OCI-LY1 (cell line): ENCODE data around the gene CPSF7.

Experiments used
- H2AFZ ChIP-seq: fragments of 200-600 bp; sonication (generic), shearing (Covaris generic); 2 replicates; pipeline ENCODE4 v1.6.0; 2014; ENCODE audit warnings: antibody characterized with exemption, mild to moderate bottlenecking, low read length
- H3F3A ChIP-seq: fragments of 200-600 bp; sonication (generic), shearing (Covaris generic); 2 replicates; pipeline ENCODE4 v1.6.0; 2014; ENCODE audit warnings: mild to moderate bottlenecking, antibody characterized with exemption, low read length, moderate library complexity; ENCODE audit not compliant: insufficient read depth
- H3K27ac ChIP-seq: fragments of 200-600 bp; sonication (generic); 2 replicates; pipeline ENCODE4 v1.5.1; 2014; ENCODE audit warnings: low read length, mixed run types, mild to moderate bottlenecking, low read depth; ENCODE audit not compliant: poor library complexity, severe bottlenecking
- H3K27me3 ChIP-seq: fragments of 200-600 bp; sonication (generic); 2 replicates; pipeline ENCODE4 v1.6.0; 2014; ENCODE audit warnings: antibody characterized with exemption, mild to moderate bottlenecking, low read length, moderate library complexity; ENCODE audit not compliant: insufficient read depth
- H3K36me3 ChIP-seq: fragments of 200-600 bp; sonication (generic); 2 replicates; pipeline ENCODE4 v1.6.1; 2014; ENCODE audit warnings: mild to moderate bottlenecking, antibody characterized with exemption, low read length, moderate library complexity, mixed read lengths; ENCODE audit not compliant: insufficient read depth
- H3K4me1 ChIP-seq: fragments of 200-600 bp; sonication (generic); 2 replicates; pipeline ENCODE4 v1.5.1; 2014; ENCODE audit warnings: mild to moderate bottlenecking, low read length, moderate library complexity; ENCODE audit not compliant: insufficient read depth, severe bottlenecking
- H3K4me2 ChIP-seq: fragments of 200-600 bp; sonication (generic), shearing (Covaris generic); 2 replicates; pipeline ENCODE4 v1.6.1; 2014; ENCODE audit warnings: low read length
- H3K4me3 ChIP-seq: fragments of 200-600 bp; sonication (generic); 2 replicates; pipeline ENCODE4 v1.5.1; 2014; ENCODE audit warnings: low read length, low read depth, mild to moderate bottlenecking, mixed read lengths; ENCODE audit not compliant: poor library complexity, severe bottlenecking
- H3K79me2 ChIP-seq: fragments of 200-600 bp; shearing (Covaris generic); 2 replicates; pipeline ENCODE4 v1.6.1; 2016; ENCODE audit warnings: mixed run types, low read length, mixed read lengths; ENCODE audit not compliant: insufficient read depth
- H3K9ac ChIP-seq: fragments of 200-600 bp; sonication (generic), shearing (Covaris generic); 2 replicates; pipeline ENCODE4 v1.6.1; 2014; ENCODE audit warnings: mild to moderate bottlenecking, low read length, mixed read lengths
- H3K9me2 ChIP-seq: fragments of 200-600 bp; sonication (generic), shearing (Covaris generic); 2 replicates; pipeline ENCODE4 v1.6.1; 2014; ENCODE audit warnings: low read depth, mild to moderate bottlenecking, low read length, mixed read lengths
- H3K9me3 ChIP-seq: fragments of 200-600 bp; shearing (Covaris generic); 2 replicates; pipeline ENCODE4 v1.6.1; 2014; ENCODE audit warnings: low read length, mixed read lengths
- H4K20me1 ChIP-seq: fragments of 200-600 bp; sonication (generic), shearing (Covaris generic); 2 replicates; pipeline ENCODE4 v1.6.0; 2016; ENCODE audit warnings: mild to moderate bottlenecking, low read length; ENCODE audit not compliant: insufficient read depth
- CTCF ChIP-seq: fragments of 200-600 bp; sonication (generic), shearing (Covaris generic); IDR thresholded peaks from 2 replicates; pipeline ENCODE4 v1.5.1; 2017; ENCODE audit warnings: mild to moderate bottlenecking, antibody characterized with exemption, low read length, moderate library complexity, mixed read lengths
- EZH2 ChIP-seq: fragments of 200-600 bp; sonication (generic), shearing (Covaris generic); IDR thresholded peaks from 2 replicates; pipeline ENCODE4 v1.8.0; 2017; ENCODE audit warnings: borderline replicate concordance, mixed run types, mild to moderate bottlenecking, antibody characterized with exemption, low read length, moderate library complexity, mixed read lengths

The CPSF7 gene

GRCh38 chr11:61380884-61381283, 48.9 kb downstream of the CPSF7 start:
- Histone ChIP-seq H3K4me1 (peaks cover 6% of the 10 kb centered on the region), H3K36me3 (peaks cover 7% of the 10 kb centered on the region; the same call in 1 of the 2 replicates), H2AFZ (no peak overlapping the region), H3K79me2 (no peaks in the 10 kb centered on the region), H3K9me3 (no peaks in the 10 kb centered on the region), H3K4me3 (no peak overlapping the region), H3K9me2 (no peaks in the 10 kb centered on the region), H4K20me1 (no peaks in the 10 kb centered on the region), H3K4me2 (no peak overlapping the region), H3K27ac (no peak overlapping the region), H3F3A (no peaks in the 10 kb centered on the region), H3K9ac (no peak overlapping the region), H3K27me3 (no peaks in the 10 kb centered on the region)
- TF ChIP-seq EZH2 (no peak), CTCF (no peak)

- Histone ChIP-seq H3K4me3 (no peak overlapping the region), H3K27me3 (no peaks in the 10 kb centered on the region), H3K79me2 (no peaks in the 10 kb centered on the region), H3F3A (no peaks in the 10 kb centered on the region), H3K9me3 (no peaks in the 10 kb centered on the region; the same call in 1 of the 2 replicates), H3K4me2 (no peak overlapping the region), H3K9me2 (no peaks in the 10 kb centered on the region), H3K36me3 (peaks cover 27% of the 10 kb centered on the region), H3K27ac (no peak overlapping the region), H3K9ac (no peak overlapping the region), H2AFZ (no peak overlapping the region), H3K4me1 (no peaks in the 10 kb centered on the region), H4K20me1 (no peaks in the 10 kb centered on the region)
- TF ChIP-seq CTCF (no peak), EZH2 (no peak)
Measured at GRCh38 chr11:61378713-61379313, 51.0 kb downstream of the CPSF7 start.

- Histone ChIP-seq H3K9me3 (peaks cover 2% of the 10 kb centered on the region; the same call in 1 of the 2 replicates), H3K27me3 (no peaks in the 10 kb centered on the region), H3K4me1 (no peaks in the 10 kb centered on the region), H3K27ac (no peak overlapping the region), H3K36me3 (peaks cover 38% of the 10 kb centered on the region), H3K4me3 (no peak overlapping the region), H3K9me2 (no peaks in the 10 kb centered on the region), H3K9ac (no peak overlapping the region), H3K79me2 (no peaks in the 10 kb centered on the region), H3K4me2 (no peak overlapping the region), H4K20me1 (no peaks in the 10 kb centered on the region), H3F3A (no peaks in the 10 kb centered on the region), H2AFZ (no peak overlapping the region)
- no peak for TF ChIP-seq CTCF
- TF ChIP-seq EZH2, result no peak
Measured at GRCh38 chr11:61377461-61378160, 52.2 kb downstream of the CPSF7 start.
